Esophagus squamous epithelium (tissue), 5 donors: ENCODE data around the gene TMEM131. TPM values are rescaled to one million over a fixed set of nuclear protein-coding genes. Genes with fewer than 3 reads are reported as not detected.

Experiments used
- DNase-seq: peaks from one replicate; lab custom pipeline; 2025; lab: John Stamatoyannopoulos, UW
- H3K27ac ChIP-seq, 4 donors: fragments of 200-600 bp; sonication (generic); one replicate each; pipeline ENCODE4 v1.5.1; 2016 to 2019; ENCODE audit warnings: mild to moderate bottlenecking in 1 of 4
- H3K27me3 ChIP-seq, 4 donors: fragments of 200-600 bp; sonication (generic); 1 replicate in 3 of 4; 2 replicates in 1 of 4; pipeline versions ENCODE4 v1.5.1 to v1.6.0; 2017 to 2021; ENCODE audit warnings: antibody characterized with exemption in 1 of 4
- H3K36me3 ChIP-seq, 3 donors: fragments of 200-600 bp; sonication (generic); one replicate each; pipeline ENCODE4 v1.5.1; 2016 to 2019
- H3K4me1 ChIP-seq, 3 donors: fragments of 200-600 bp; sonication (generic); one replicate each; pipeline ENCODE4 v1.5.1; 2017 to 2019
- H3K4me3 ChIP-seq, 4 donors: fragments of 200-600 bp; sonication (generic); 1 replicate in 3 of 4; 2 replicates in 1 of 4; pipeline ENCODE4 v1.5.1; 2016 to 2019; ENCODE audit warnings: mild to moderate bottlenecking in 2 of 4, moderate library complexity in 1 of 4
- H3K9me3 ChIP-seq, 3 donors: fragments of 200-600 bp; sonication (generic); one replicate each; pipeline ENCODE4 v1.5.1; 2016 to 2019
- POLR2A ChIP-seq, 4 donors: fragments of 450-650 bp; IDR thresholded peaks; one replicate each; pipeline ENCODE4 v1.6.1; 2017; ENCODE audit warnings: antibody characterized with exemption in 4 of 4, mild to moderate bottlenecking in 4 of 4, moderate library complexity in 3 of 4
- WGBS, 2 donors: methylation state at CpG; one replicate each; pipeline ENCODE4 v1.1.5; 2018; 5-methylcytosine and 5-hydroxymethylcytosine counted together
- intact Hi-C: fragments of 100-400 bp; cut with DNase I; formaldehyde crosslinking; loops from one replicate; pipeline ENCODE4 v1.15.0; 2022
- total RNA-seq, 4 donors: library from RNA; depleted of rRNA; stranded (reverse); fragments of >200 nt; gene quantifications; one replicate each; pipeline ENCODE4 v1.1.0, GENCODE V29; 2016
- TF ChIP-seq, protein P1 (sequence below), 6 experiments: fragments of 450-650 bp in 4 of 6; fragments of 200-600 bp in 2 of 6; sonication (generic) in 2 of 6; IDR thresholded peaks; one replicate each; pipeline ENCODE4 v1.5.1; 2016 to 2019; ENCODE audit warnings: antibody characterized with exemption in 6 of 6, mild to moderate bottlenecking in 4 of 6, moderate library complexity in 4 of 6
- donor health status: DM: yes; HTN: yes; CAD: no.

The TMEM131 gene
- total RNA-seq, 4 donors from 2014 or later = 24.2 to 36.4 (median 28.1) TPM

- H3K9me3 ChIP-seq = no peaks in the 10 kb centered on the region
- WGBS, 2 donors = 79 to 90% methylated on average over 3 to 4 of the region's 4 CpGs
- H3K4me3 ChIP-seq = no peak overlapping the region
- H3K36me3 ChIP-seq = no peaks in the 10 kb centered on the region
- intact Hi-C loops = no loop called here
- H3K27ac ChIP-seq = no peak overlapping the region
- TF ChIP-seq, protein P1, sequence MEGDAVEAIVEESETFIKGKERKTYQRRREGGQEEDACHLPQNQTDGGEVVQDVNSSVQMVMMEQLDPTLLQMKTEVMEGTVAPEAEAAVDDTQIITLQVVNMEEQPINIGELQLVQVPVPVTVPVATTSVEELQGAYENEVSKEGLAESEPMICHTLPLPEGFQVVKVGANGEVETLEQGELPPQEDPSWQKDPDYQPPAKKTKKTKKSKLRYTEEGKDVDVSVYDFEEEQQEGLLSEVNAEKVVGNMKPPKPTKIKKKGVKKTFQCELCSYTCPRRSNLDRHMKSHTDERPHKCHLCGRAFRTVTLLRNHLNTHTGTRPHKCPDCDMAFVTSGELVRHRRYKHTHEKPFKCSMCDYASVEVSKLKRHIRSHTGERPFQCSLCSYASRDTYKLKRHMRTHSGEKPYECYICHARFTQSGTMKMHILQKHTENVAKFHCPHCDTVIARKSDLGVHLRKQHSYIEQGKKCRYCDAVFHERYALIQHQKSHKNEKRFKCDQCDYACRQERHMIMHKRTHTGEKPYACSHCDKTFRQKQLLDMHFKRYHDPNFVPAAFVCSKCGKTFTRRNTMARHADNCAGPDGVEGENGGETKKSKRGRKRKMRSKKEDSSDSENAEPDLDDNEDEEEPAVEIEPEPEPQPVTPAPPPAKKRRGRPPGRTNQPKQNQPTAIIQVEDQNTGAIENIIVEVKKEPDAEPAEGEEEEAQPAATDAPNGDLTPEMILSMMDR (IDR thresholded peaks at IDR 0.05) = no peak
- no peak for TF ChIP-seq POLR2A (IDR thresholded peaks at IDR 0.05)
- DNase-seq = no peak
- no peaks in the 10 kb centered on the region for H3K27me3 ChIP-seq
- peaks cover 3 to 38% (median 3%) of the 10 kb centered on the region in 3 donors for H3K4me1 ChIP-seq
These were observed 46.8 kb downstream of the TMEM131 start for GRCh38 chr2:97948926-97949325.

- peaks cover 3 to 28% (median 3%) of the 10 kb centered on the region in 3 donors for H3K4me1 ChIP-seq
- H3K9me3 ChIP-seq = no peaks in the 10 kb centered on the region
- 21 to 38% methylated on average over 1 of the region's 1 CpG for WGBS, 2 donors
- H3K27ac ChIP-seq = no peak overlapping the region
- no peak for TF ChIP-seq POLR2A (IDR thresholded peaks at IDR 0.05)
- TF ChIP-seq, protein P1 (IDR thresholded peaks at IDR 0.05) = no peak
- intact Hi-C loops = no loop called here
- H3K4me3 ChIP-seq = no peak overlapping the region
- H3K27me3 ChIP-seq = no peaks in the 10 kb centered on the region
- no peak for DNase-seq
- H3K36me3 ChIP-seq = no peaks in the 10 kb centered on the region
These were observed 50.0 kb downstream of the TMEM131 start for GRCh38 chr2:97945791-97946190.

DNA sequence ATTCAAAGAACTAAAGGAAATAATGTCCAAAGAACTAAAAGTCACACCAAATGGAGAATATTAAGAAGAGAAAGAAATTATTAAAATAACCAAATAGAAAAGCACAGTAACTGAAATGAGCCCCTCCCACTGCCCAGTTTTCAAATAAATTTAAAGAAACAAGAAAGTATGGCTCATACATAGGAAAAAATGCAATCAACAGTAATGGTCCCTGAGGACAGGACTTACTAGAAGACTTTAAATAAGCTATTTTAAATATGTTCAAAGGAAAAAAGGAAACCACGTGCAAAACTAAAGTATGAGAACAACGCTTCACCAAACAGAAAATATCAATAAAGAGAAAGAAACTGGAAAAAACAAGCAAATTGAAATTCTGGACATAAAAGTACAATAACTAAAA, 58.9 kb downstream of the TMEM131 start:
- DNase-seq = no peak
- Histone ChIP-seq H3K27ac (no peak overlapping the region), H3K4me1 (peaks cover 12 to 39% (median 13%) of the 10 kb centered on the region in 3 donors), H3K27me3 (no peaks in the 10 kb centered on the region), H3K36me3 (no peaks in the 10 kb centered on the region), H3K9me3 (no peaks in the 10 kb centered on the region), H3K4me3 (no peak overlapping the region)
- 71 to 73% methylated on average over 2 of the region's 2 CpGs for WGBS, 2 donors
- TF ChIP-seq POLR2A (IDR thresholded peaks at IDR 0.05) = no peak
- TF ChIP-seq, protein P1 (IDR thresholded peaks at IDR 0.05) = no peak
- intact Hi-C loops = no loop called here

GRCh38 chr2:97936199-97936598, 59.5 kb downstream of the TMEM131 start:
- H3K4me1 ChIP-seq = peaks cover 12 to 43% (median 13%) of the 10 kb centered on the region in 3 donors
- intact Hi-C loops = no loop called here
- 46 to 71% methylated on average over 5 of the region's 5 CpGs for WGBS, 2 donors
- TF ChIP-seq, protein P1 (IDR thresholded peaks at IDR 0.05) = no peak
- no peak for TF ChIP-seq POLR2A (IDR thresholded peaks at IDR 0.05)
- no peaks in the 10 kb centered on the region for H3K27me3 ChIP-seq
- H3K36me3 ChIP-seq = no peaks in the 10 kb centered on the region
- H3K4me3 ChIP-seq = no peak overlapping the region
- no peak for DNase-seq
- H3K9me3 ChIP-seq = no peaks in the 10 kb centered on the region
- no peak overlapping the region for H3K27ac ChIP-seq

DNA sequence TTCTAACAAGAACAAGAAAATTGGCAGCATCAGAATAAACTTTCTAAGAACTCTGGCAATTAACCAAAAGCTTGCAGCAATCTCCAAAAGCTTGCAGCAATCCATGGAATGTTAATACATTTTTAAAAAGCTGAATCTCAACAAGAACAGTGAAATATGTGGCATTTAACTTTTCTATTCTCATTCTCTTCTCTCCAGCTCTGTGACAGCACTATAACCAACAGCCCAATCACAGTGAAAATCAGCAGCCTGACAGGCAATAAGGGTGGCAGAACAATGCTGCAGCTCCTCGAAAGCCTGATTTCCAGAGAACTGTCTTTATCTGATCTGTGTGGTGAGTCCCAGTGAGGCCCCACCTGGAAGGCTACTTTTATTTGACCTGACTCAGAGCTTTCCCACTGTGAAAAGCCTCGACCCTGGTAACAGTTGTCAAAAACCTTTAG, 60.0 kb downstream of the TMEM131 start:
- 9 to 10% methylated on average over 2 of the region's 2 CpGs for WGBS, 2 donors
- no peaks in the 10 kb centered on the region for H3K27me3 ChIP-seq
- DNase-seq = no peak
- H3K4me1 ChIP-seq = peaks cover 12 to 47% (median 13%) of the 10 kb centered on the region in 3 donors
- no peaks in the 10 kb centered on the region for H3K36me3 ChIP-seq
- TF ChIP-seq POLR2A (IDR thresholded peaks at IDR 0.05) = no peak
- TF ChIP-seq, protein P1 (IDR thresholded peaks at IDR 0.05) = no peak
- H3K27ac ChIP-seq = peak overlapping the region in 1 of 4 donors; percentile 11
- no peaks in the 10 kb centered on the region for H3K9me3 ChIP-seq
- no peak overlapping the region for H3K4me3 ChIP-seq
- intact Hi-C loops = no loop called here
